Kidney (tissue), 14 donors: ENCODE results near the gene TMEM51. TPM values are rescaled to one million over a fixed set of nuclear protein-coding genes. Genes with fewer than 3 reads are reported as not detected.

ENCODE experiments used
- DNase-seq, 5 donors: peaks; one replicate each; pipeline ENCODE4 v3.0.0-alpha.2; 2013 to 2020
- FAIRE-seq: peaks from 2 replicates; lab custom pipeline; 2012; peaks lifted over from hg19 to GRCh38; lab: Jason Lieb, UNC
- H3K27ac ChIP-seq, 2 donors: one replicate each; pipeline ENCODE4 v1.7.0; 2013; ENCODE audit warnings: low read depth in 2 of 2, low read length in 2 of 2, inconsistent platforms in 1 of 2
- H3K27me3 ChIP-seq: one replicate; pipeline ENCODE4 v1.7.1; 2013; ENCODE audit warnings: low read length, inconsistent platforms; ENCODE audit not compliant: control insufficient read depth, insufficient read depth
- H3K36me3 ChIP-seq, 3 donors: one replicate each; pipeline versions ENCODE4 v1.7.0 to v1.7.1; 2013; ENCODE audit warnings: low read length in 3 of 3, control low read depth in 1 of 3, inconsistent platforms in 1 of 3; ENCODE audit not compliant: insufficient read depth in 3 of 3, control insufficient read depth in 2 of 3
- H3K4me1 ChIP-seq, 3 donors: one replicate each; pipeline versions ENCODE4 v1.7.0 to v1.7.1; 2013; ENCODE audit warnings: low read length in 3 of 3, inconsistent platforms in 1 of 3, low read depth in 1 of 3; ENCODE audit not compliant: control insufficient read depth in 2 of 3, insufficient read depth in 2 of 3
- H3K4me3 ChIP-seq, 3 donors: one replicate each; pipeline versions ENCODE4 v1.7.0 to v1.8.1; 2013; ENCODE audit warnings: low read length in 3 of 3, control low read depth in 1 of 3, inconsistent platforms in 1 of 3
- H3K9ac ChIP-seq, 3 donors: one replicate each; pipeline versions ENCODE4 v1.7.0 to v1.7.1; 2013; ENCODE audit warnings: low read length in 3 of 3, control low read depth in 1 of 3, inconsistent platforms in 1 of 3
- H3K9me3 ChIP-seq, 3 donors: one replicate each; pipeline versions ENCODE4 v1.7.0 to v1.7.1; 2013; ENCODE audit warnings: low read length in 3 of 3, control low read depth in 1 of 3, inconsistent platforms in 1 of 3; ENCODE audit not compliant: control insufficient read depth in 2 of 3, insufficient read depth in 1 of 3
- intact Hi-C: fragments of 100-400 bp; cut with DNase I; formaldehyde crosslinking; loops from one replicate; pipeline ENCODE4 v1.11.1; 2022
- polyA plus RNA-seq: library from polyadenylated mRNA; stranded (reverse); fragments of 350-450 nt; fragmentation: Illumina TruSeq; extraction: RNeasy Lipid Tissue Mini Kit (QIAGEN cat#74804); gene quantifications from one replicate; pipeline ENCODE4 v1.2.3, GENCODE V29; 2014; ENCODE audit warnings: low read depth, low replicate concordance; ENCODE audit not compliant: insufficient read depth
- total RNA-seq: library from RNA; stranded (reverse); fragmentation: NEBNext Ultra II Directional; extraction: Animal tissue kit (Norgen Biotek cat#: 25700); gene quantifications from one replicate; pipeline ENCODE4 v1.2.1, GENCODE V29; 2021
- TF ChIP-seq, protein P1 (sequence below): IDR thresholded peaks from 3 replicates; pipeline ENCODE4 v1.5.1; 2012; ENCODE audit warnings: mild to moderate bottlenecking, moderate library complexity, borderline replicate concordance; ENCODE audit not compliant: insufficient read depth; ENCODE audit errors: extremely low read depth
- donor health status: control.
- donor health status: control.
- donor health status: control.
- donor health status: control.
- donor health status: control.
- donor health status: DM: yes; HTN: yes; CAD: no.
- donor health status: Normal renal cell carcinoma (clear cell type).

Gene TMEM51
- total and polyA plus RNA-seq, 2 donors from 2014 or later = 38.1 to 48.4 TPM

DNA sequence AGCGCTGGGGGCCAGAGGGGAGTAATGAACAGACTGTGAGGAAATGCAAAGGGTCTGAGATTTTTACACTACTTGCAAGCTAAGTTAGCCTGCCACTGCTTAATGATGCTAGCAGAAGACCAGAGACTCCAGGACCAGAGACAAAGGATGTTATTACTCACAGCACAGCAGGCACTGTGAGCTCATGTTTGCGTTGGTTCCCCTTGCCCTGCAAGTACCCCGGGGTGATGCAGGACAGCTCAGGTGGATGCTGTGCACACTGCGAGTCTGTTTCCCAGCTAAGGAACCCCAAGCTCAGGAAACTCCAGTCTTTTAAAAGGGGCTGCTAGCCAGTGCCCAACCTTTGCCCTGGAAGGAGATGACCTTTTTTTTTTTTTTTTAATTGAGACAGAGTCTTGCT lies 94.7 kb downstream of the TMEM51 start:
- no peak overlapping the region for H3K27ac ChIP-seq
- DNase-seq (no peak), FAIRE-seq (no peak)
- intact Hi-C loops = no loop called here
- TF ChIP-seq, protein P1, sequence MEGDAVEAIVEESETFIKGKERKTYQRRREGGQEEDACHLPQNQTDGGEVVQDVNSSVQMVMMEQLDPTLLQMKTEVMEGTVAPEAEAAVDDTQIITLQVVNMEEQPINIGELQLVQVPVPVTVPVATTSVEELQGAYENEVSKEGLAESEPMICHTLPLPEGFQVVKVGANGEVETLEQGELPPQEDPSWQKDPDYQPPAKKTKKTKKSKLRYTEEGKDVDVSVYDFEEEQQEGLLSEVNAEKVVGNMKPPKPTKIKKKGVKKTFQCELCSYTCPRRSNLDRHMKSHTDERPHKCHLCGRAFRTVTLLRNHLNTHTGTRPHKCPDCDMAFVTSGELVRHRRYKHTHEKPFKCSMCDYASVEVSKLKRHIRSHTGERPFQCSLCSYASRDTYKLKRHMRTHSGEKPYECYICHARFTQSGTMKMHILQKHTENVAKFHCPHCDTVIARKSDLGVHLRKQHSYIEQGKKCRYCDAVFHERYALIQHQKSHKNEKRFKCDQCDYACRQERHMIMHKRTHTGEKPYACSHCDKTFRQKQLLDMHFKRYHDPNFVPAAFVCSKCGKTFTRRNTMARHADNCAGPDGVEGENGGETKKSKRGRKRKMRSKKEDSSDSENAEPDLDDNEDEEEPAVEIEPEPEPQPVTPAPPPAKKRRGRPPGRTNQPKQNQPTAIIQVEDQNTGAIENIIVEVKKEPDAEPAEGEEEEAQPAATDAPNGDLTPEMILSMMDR = no peak
- H3K4me3 ChIP-seq = no peak overlapping the region
- peaks cover 0 to 2% (median 0%) of the 10 kb centered on the region in 3 donors for H3K4me1 ChIP-seq
- no peak overlapping the region for H3K9ac ChIP-seq
- H3K9me3 ChIP-seq = no peaks in the 10 kb centered on the region
- H3K36me3 ChIP-seq = no peaks in the 10 kb centered on the region
- no peaks in the 10 kb centered on the region for H3K27me3 ChIP-seq

DNA sequence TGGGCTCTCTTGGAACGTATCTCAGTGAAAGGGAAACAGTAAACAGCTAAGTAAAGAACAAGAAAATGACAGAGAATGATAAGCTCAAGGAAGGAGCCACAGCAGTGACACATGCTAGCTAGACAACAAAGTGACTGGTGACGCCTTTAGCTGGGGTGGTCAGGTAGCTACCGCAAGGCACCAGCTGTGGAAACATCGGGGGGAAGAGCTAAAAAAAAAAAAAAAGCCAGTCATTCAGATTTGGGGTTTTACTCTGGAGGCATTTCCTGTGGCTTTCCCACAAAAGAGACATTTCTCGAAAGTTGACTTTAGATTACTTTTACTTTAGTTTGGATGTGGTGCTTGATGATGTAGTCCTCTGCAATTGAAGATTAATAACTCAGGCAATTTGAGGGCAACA lies 95.5 kb downstream of the TMEM51 start:
- Histone ChIP-seq H3K27me3 (no peaks in the 10 kb centered on the region), H3K27ac (peak overlapping the region in 1 of 2 donors; percentile 13), H3K9ac (no peak overlapping the region), H3K36me3 (no peaks in the 10 kb centered on the region), H3K4me3 (no peak overlapping the region), H3K9me3 (no peaks in the 10 kb centered on the region), H3K4me1 (peaks cover 0 to 2% (median 0%) of the 10 kb centered on the region in 3 donors)
- FAIRE-seq = no peak
- TF ChIP-seq, protein P1 = no peak
- intact Hi-C loops = no loop called here
- no peak for DNase-seq

DNA sequence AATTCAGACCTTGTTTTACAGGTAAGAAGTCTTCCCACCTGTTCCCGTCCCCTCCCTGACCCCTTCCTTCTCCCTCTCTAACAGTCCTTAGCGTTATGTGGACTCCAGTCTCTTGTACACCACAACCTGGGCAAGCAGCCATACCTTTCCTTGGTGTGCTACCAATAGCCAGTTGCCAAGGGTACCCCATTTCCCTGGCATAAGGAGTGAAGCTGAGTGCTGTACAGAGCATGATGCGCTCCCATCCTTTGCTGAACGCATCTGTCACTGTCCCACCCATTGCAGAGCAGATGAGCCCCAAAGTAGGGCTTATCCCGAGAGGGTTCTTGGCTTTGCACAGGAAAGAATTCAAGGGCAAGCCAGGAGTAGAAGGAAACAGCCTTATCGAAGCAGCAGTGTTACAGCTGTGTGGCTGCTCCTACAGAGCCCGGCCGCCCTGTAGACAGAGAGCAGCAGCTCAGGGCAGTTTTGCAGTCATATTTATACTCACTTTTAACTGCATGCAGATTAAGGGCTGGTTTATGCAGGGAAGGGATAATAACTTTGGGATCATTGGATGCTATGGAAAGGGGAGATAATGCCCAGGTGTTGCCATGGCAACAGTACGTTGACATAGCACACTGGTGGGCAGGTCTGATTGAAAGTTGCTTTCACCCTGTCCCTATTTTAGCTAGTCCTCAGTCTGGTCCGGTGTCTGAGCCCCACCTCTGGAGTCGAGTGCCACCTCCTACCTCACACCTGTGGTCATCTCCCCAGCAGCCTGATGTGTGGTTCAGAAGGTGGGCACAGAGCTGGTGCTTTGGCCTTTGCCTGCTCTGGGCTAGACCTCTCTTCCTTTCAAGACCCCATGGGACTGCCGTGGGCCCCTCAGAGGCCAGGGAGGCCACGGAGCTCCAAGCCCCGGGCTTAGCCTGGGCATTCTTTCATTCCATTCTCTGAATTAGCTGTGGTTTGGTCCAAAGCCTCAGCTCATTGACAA lies 98.6 kb downstream of the TMEM51 start:
- intact Hi-C loops = no loop called here

More for the DNA sequence above, 98.6 kb downstream of the TMEM51 start:
- Histone ChIP-seq H3K9ac (no peak overlapping the region), H3K4me1 (no peaks in the 10 kb centered on the region), H3K27ac (no peak overlapping the region), H3K4me3 (no peak overlapping the region), H3K27me3 (no peaks in the 10 kb centered on the region), H3K36me3 (no peaks in the 10 kb centered on the region), H3K9me3 (no peaks in the 10 kb centered on the region)
- no peak for DNase-seq
- TF ChIP-seq, protein P1 = no peak
- no peak for FAIRE-seq
